IMR-90 (cell line): ENCODE measurements around the gene ELP4. TPM values are rescaled to one million over a fixed set of nuclear protein-coding genes. Genes with fewer than 3 reads are reported as not detected.
A peak's percentile ranks its signal among the peaks of the same experiment; 100 is the strongest.

Source experiments
- ATAC-seq: fragments of 200-7000 bp; cut with Tn5 transposase; 2 replicates; pipeline ENCODE4 v1.9.1; 2020; ENCODE audit warnings: low read depth, mild to moderate bottlenecking, moderate library complexity
- BruUV-seq: library from RNA; stranded (reverse); fragments of 400-500 nt; replicated peaks from 2 replicates; lab custom pipeline; 2021; lab: Mats Ljungman, UMichigan
- CTCF ChIA-PET: fragments of 300-600 bp; formaldehyde crosslinking; extraction: SDS; loops from one replicate; lab custom pipeline; 2021; ENCODE audit warnings: antibody characterized with exemption; lab: Yijun Ruan, JAX
- POLR2A ChIA-PET: fragments of 300-600 bp; sonication (Branson Sonifier 250); formaldehyde crosslinking; loops from one replicate; lab custom pipeline; 2022; ENCODE audit warnings: antibody characterized with exemption; ENCODE audit not compliant: unreplicated experiment; lab: Charles Lee
- DNase-seq: peaks from one replicate; pipeline ENCODE4 v3.0.0; 2013
- H2AFZ ChIP-seq: replicated peaks from 2 replicates; pipeline ENCODE3; 2013; ENCODE audit warnings: low read length, mild to moderate bottlenecking; ENCODE audit not compliant: poor library complexity
- H2AK5ac ChIP-seq: 2 replicates; pipeline ENCODE4 v1.6.1; 2013; ENCODE audit warnings: low read depth, low read length, inconsistent platforms
- H2AK9ac ChIP-seq: replicated peaks from 2 replicates; pipeline ENCODE3; 2013; ENCODE audit warnings: mild to moderate bottlenecking, low read depth, low read length, moderate library complexity; ENCODE audit not compliant: poor library complexity
- H2BK120ac ChIP-seq: 2 replicates; pipeline ENCODE4 v1.6.1; 2013; ENCODE audit warnings: low read depth, low read length, inconsistent platforms
- H2BK15ac ChIP-seq: 3 replicates; pipeline ENCODE4 v1.6.1; 2013; ENCODE audit warnings: low read depth, low read length, inconsistent platforms
- H2BK20ac ChIP-seq: 2 replicates; pipeline ENCODE4 v1.6.1; 2013; ENCODE audit warnings: low read depth, mild to moderate bottlenecking, inconsistent platforms, low read length, moderate library complexity
- H2BK5ac ChIP-seq: 2 replicates; pipeline ENCODE4 v1.6.1; 2013; ENCODE audit warnings: mild to moderate bottlenecking, low read depth, low read length, inconsistent platforms; ENCODE audit not compliant: poor library complexity, severe bottlenecking
- H3K14ac ChIP-seq: replicated peaks from 2 replicates; pipeline ENCODE4 v1.6.1; 2013; ENCODE audit warnings: low read depth, low read length, inconsistent platforms
- H3K18ac ChIP-seq: 2 replicates; pipeline ENCODE4 v1.6.1; 2013; ENCODE audit warnings: low read depth, low read length, control low read depth
- H3K23ac ChIP-seq: 2 replicates; pipeline ENCODE4 v1.6.1; 2013; ENCODE audit warnings: low read depth, low read length, inconsistent platforms
- H3K27ac ChIP-seq: 2 replicates; pipeline ENCODE4 v1.5.1; 2013; ENCODE audit warnings: mild to moderate bottlenecking, control low read depth, low read length; ENCODE audit not compliant: insufficient read depth
- H3K27me3 ChIP-seq: 2 replicates; pipeline ENCODE4 v1.6.1; 2013; ENCODE audit warnings: low read length; ENCODE audit not compliant: control insufficient read depth, insufficient read depth
- H3K36me3 ChIP-seq: 2 replicates; pipeline ENCODE4 v1.6.1; 2013; ENCODE audit warnings: low read length, mixed read lengths; ENCODE audit not compliant: control insufficient read depth, insufficient read depth
- H3K4ac ChIP-seq: 2 replicates; pipeline ENCODE4 v1.6.1; 2013; ENCODE audit warnings: low read depth, low read length, inconsistent platforms
- H3K4me1 ChIP-seq: 2 replicates; pipeline ENCODE4 v1.6.1; 2013; ENCODE audit warnings: low read length, mixed read lengths; ENCODE audit not compliant: control insufficient read depth, insufficient read depth
- H3K4me2 ChIP-seq: 2 replicates; pipeline ENCODE4 v1.6.1; 2013; ENCODE audit warnings: low read depth, mild to moderate bottlenecking, control low read depth, low read length, moderate library complexity
- H3K4me3 ChIP-seq: 2 replicates; pipeline ENCODE4 v1.5.1; 2013; ENCODE audit warnings: low read depth, mild to moderate bottlenecking, control low read depth, low read length, moderate library complexity; ENCODE audit not compliant: insufficient read depth
- H3K56ac ChIP-seq: 2 replicates; pipeline ENCODE4 v1.6.1; 2013; ENCODE audit warnings: low read length, inconsistent platforms; ENCODE audit not compliant: insufficient read depth; ENCODE audit errors: extremely low read depth
- H3K79me1 ChIP-seq, 2 experiments: 2 replicates each; pipeline ENCODE4 v1.6.1; 2013; ENCODE audit warnings: low read length in 2 of 2, inconsistent platforms in 1 of 2, low read depth in 1 of 2
- H3K9ac ChIP-seq: 2 replicates; pipeline ENCODE4 v1.6.1; 2013; ENCODE audit warnings: low read depth, low read length, control low read depth
- H3K9me1 ChIP-seq: 2 replicates; pipeline ENCODE4 v1.6.1; 2013; ENCODE audit warnings: low read length, inconsistent platforms; ENCODE audit not compliant: insufficient read depth
- H3K9me3 ChIP-seq: 2 replicates; pipeline ENCODE4 v1.6.1; 2013; ENCODE audit warnings: low read length; ENCODE audit not compliant: control insufficient read depth, insufficient read depth
- H4K20me1 ChIP-seq: 2 replicates; pipeline ENCODE4 v1.6.1; 2013; ENCODE audit warnings: low read length, inconsistent platforms; ENCODE audit not compliant: insufficient read depth
- H4K5ac ChIP-seq: 2 replicates; pipeline ENCODE4 v1.6.1; 2013; ENCODE audit warnings: mild to moderate bottlenecking, low read depth, low read length, control low read depth
- H4K8ac ChIP-seq, 2 experiments: 2 replicates each; pipeline ENCODE4 v1.6.1; 2013; ENCODE audit warnings: low read depth in 2 of 2, low read length in 2 of 2, control low read depth in 1 of 2, inconsistent platforms in 1 of 2
- H4K91ac ChIP-seq: 2 replicates; pipeline ENCODE4 v1.6.1; 2013; ENCODE audit warnings: low read depth, low read length, inconsistent platforms; ENCODE audit not compliant: insufficient read depth
- BHLHE40 ChIP-seq: fragments of 150-350 bp; IDR thresholded peaks from 2 replicates; pipeline ENCODE4 v1.6.1; 2016; ENCODE audit warnings: mild to moderate bottlenecking, low read depth, low read length
- CEBPB ChIP-seq: IDR thresholded peaks from 2 replicates; pipeline ENCODE4 v1.6.1; 2012; ENCODE audit warnings: low read depth, low read length, improper control_type of control experiment
- CHD1 ChIP-seq: IDR thresholded peaks from 2 replicates; pipeline ENCODE4 v1.6.1; 2012; ENCODE audit warnings: low read depth, low read length, improper control_type of control experiment
- CTCF ChIP-seq: conservative IDR thresholded peaks from 2 replicates; pipeline ENCODE4 v1.5.1; 2012; ENCODE audit warnings: mild to moderate bottlenecking, low read depth, low read length, improper control_type of control experiment
- ELK1 ChIP-seq: fragments of 150-350 bp; IDR thresholded peaks from 2 replicates; pipeline ENCODE4 v1.6.1; 2016; ENCODE audit warnings: low read depth, mild to moderate bottlenecking, low read length, moderate library complexity, borderline replicate concordance
- FOS ChIP-seq: fragments of 150-350 bp; IDR thresholded peaks from 2 replicates; pipeline ENCODE4 v1.6.1; 2016; ENCODE audit warnings: low read depth, low read length
- MAFK ChIP-seq: IDR thresholded peaks from 2 replicates; pipeline ENCODE4 v1.6.1; 2012; ENCODE audit warnings: low read depth, low read length, improper control_type of control experiment
- MAZ ChIP-seq: IDR thresholded peaks from 2 replicates; pipeline ENCODE4 v1.6.1; 2012; ENCODE audit warnings: low read depth, mild to moderate bottlenecking, low read length, improper control_type of control experiment, moderate library complexity, borderline replicate concordance
- MXI1 ChIP-seq: IDR thresholded peaks from 2 replicates; pipeline ENCODE4 v1.6.1; 2012; ENCODE audit warnings: low read depth, mild to moderate bottlenecking, low read length, moderate library complexity, borderline replicate concordance
- NFE2L2 ChIP-seq: fragments of 150-350 bp; IDR thresholded peaks from 2 replicates; pipeline ENCODE4 v1.6.1; 2016; ENCODE audit warnings: low read depth, mild to moderate bottlenecking, low read length
- POLR2A ChIP-seq: IDR thresholded peaks from 2 replicates; pipeline ENCODE4 v1.6.1; 2012; ENCODE audit warnings: mild to moderate bottlenecking, low read depth, low read length
- RAD21 ChIP-seq: IDR thresholded peaks from 2 replicates; pipeline ENCODE4 v1.6.1; 2012; ENCODE audit warnings: low read length, improper control_type of control experiment
- RCOR1 ChIP-seq: IDR thresholded peaks from 2 replicates; pipeline ENCODE4 v1.6.1; 2012; ENCODE audit warnings: mild to moderate bottlenecking, low read length, improper control_type of control experiment; ENCODE audit not compliant: insufficient replicate concordance
- RFX5 ChIP-seq: IDR thresholded peaks from 2 replicates; pipeline ENCODE4 v1.8.0; 2012; ENCODE audit warnings: low read depth, mild to moderate bottlenecking, low read length, moderate library complexity
- SMC3 ChIP-seq: fragments of 150-350 bp; IDR thresholded peaks from 2 replicates; pipeline ENCODE4 v1.6.1; 2016; ENCODE audit warnings: low read depth, mild to moderate bottlenecking, antibody characterized with exemption, low read length, moderate library complexity
- USF2 ChIP-seq: fragments of 150-350 bp; IDR thresholded peaks from 2 replicates; pipeline ENCODE4 v1.6.1; 2017; ENCODE audit warnings: mild to moderate bottlenecking, antibody characterized with exemption, low read length, low read depth
- WGBS, 2 experiments: methylation state at CpG; one replicate each; pipeline versions ENCODE4 v1.1.5 to v1.1.7; 2013; ENCODE audit warnings: missing lambda C conversion rate in 2 of 2; ENCODE audit not compliant: insufficient read length in 1 of 2; ENCODE audit errors: extremely low coverage in 2 of 2; 5-methylcytosine and 5-hydroxymethylcytosine counted together
- dilution Hi-C: fragments of 300-500 bp; cut with HindIII; formaldehyde crosslinking; loops from one replicate; pipeline ENCODE4 v1.14.3; 2018; ENCODE audit warnings: low sequenced_read_pairs; ENCODE audit not compliant: unreplicated experiment
- in situ Hi-C: fragments of 300-500 bp; cut with MboI; formaldehyde crosslinking; loops from 3 replicates; pipeline ENCODE4 v1.14.3; 2019; ENCODE audit warnings: low sequenced_read_pairs, inconsistent platforms, mixed read lengths
- intact Hi-C: fragments of 100-400 bp; cut with micrococcal nuclease; formaldehyde crosslinking; loops from 2 replicates; pipeline ENCODE4 v1.10.0; 2022
- polyA plus RNA-seq, 3 experiments: library from polyadenylated mRNA; depleted of rRNA; stranded (reverse); fragments of >200 nt; gene quantifications; 2 replicates each; pipeline ENCODE4 v1.2.3, GENCODE V29; 2012; ENCODE audit warnings: low replicate concordance in 1 of 3
- total RNA-seq: library from RNA; depleted of rRNA; stranded (reverse); fragments of >200 nt; gene quantifications from 2 replicates; pipeline ENCODE4 v1.2.3, GENCODE V29; 2012

ELP4 gene
- total and polyA plus RNA-seq, 2 of the 4 experiments (the other 2 are of a cell fraction): 8.4 to 20.4 TPM

GRCh38 chr11:31770011-31770700 lies 260.6 kb downstream of the ELP4 start:
- no peak overlapping the region for H3K14ac ChIP-seq
- H3K9me3 ChIP-seq: no peaks in the 10 kb centered on the region
- no peak overlapping the region for H3K9ac ChIP-seq
- H3K9me1 ChIP-seq: no peaks in the 10 kb centered on the region
- no CpG with 5 or more reads among the region's 3 CpGs for WGBS, 2 experiments
- no peak overlapping the region for H2AK5ac ChIP-seq
- no peaks in the 10 kb centered on the region for H3K36me3 ChIP-seq
- no peak overlapping the region for H3K4me2 ChIP-seq
- H2BK5ac ChIP-seq: no peak overlapping the region
- TF ChIP-seq RFX5 (no peak), USF2 (no peak), RAD21 (no peak), CTCF (no peak), MAZ (no peak), MXI1 (no peak), ELK1 (no peak), CHD1 (no peak), CEBPB (no peak), POLR2A (no peak), RCOR1 (no peak), SMC3 (no peak), MAFK (no peak), FOS (no peak), BHLHE40 (no peak), NFE2L2 (no peak)
- H3K4me3 ChIP-seq: no peak overlapping the region
- H4K8ac ChIP-seq: no peak overlapping the region
- H2BK20ac ChIP-seq: no peak overlapping the region
- ChIA-PET CTCF (no interaction called here), POLR2A (no interaction called here)
- H4K5ac ChIP-seq: no peak overlapping the region
- no peak overlapping the region for H3K18ac ChIP-seq
- H3K23ac ChIP-seq: no peak overlapping the region
- no peak overlapping the region for H2AK9ac ChIP-seq
- no peak overlapping the region for H3K4ac ChIP-seq
- H3K56ac ChIP-seq: no peak overlapping the region
- no peak overlapping the region for H3K27ac ChIP-seq
- no peak overlapping the region for H2AFZ ChIP-seq
- no peak overlapping the region for H2BK15ac ChIP-seq
- H3K79me1 ChIP-seq: no peaks in the 10 kb centered on the region
- no TSS peak for BruUV-seq
- no peaks in the 10 kb centered on the region for H4K20me1 ChIP-seq
- H3K27me3 ChIP-seq: no peaks in the 10 kb centered on the region
- dilution Hi-C loops: no loop called here
- peak; percentile 3 for DNase-seq
- H3K4me1 ChIP-seq: no peaks in the 10 kb centered on the region
- no peak overlapping the region for H2BK120ac ChIP-seq
- no peak overlapping the region for H4K91ac ChIP-seq
- intact Hi-C loops: no loop called here
- in situ Hi-C loops: no loop called here
- no peak for ATAC-seq
